ENCODE data around the gene FABP2.
"Not testable (repeated sequence)": the region's sequence is repeated elsewhere in the genome, so short reads cannot be mapped to it uniquely, and the experiment has no call there.

Gene FABP2

GRCh38 chr4:119296356-119296755, 25.6 kb downstream of the FABP2 start:
- Mint-ChIP-seq H3K4me3 (no peak overlapping the region), H3K27ac (peak overlapping the region; percentile 43), H3K9me3 (no peaks in the 10 kb centered on the region), H3K36me3 (peaks cover 16% of the 10 kb centered on the region), H3K27me3 (no peaks in the 10 kb centered on the region), H3K4me1 (peaks cover 32% of the 10 kb centered on the region)

GRCh38 chr4:119290598-119290997, 31.3 kb downstream of the FABP2 start:
- Mint-ChIP-seq H3K4me3 (no peak overlapping the region), H3K9me3 (no peaks in the 10 kb centered on the region), H3K27me3 (no peaks in the 10 kb centered on the region), H3K36me3 (peaks cover 2% of the 10 kb centered on the region), H3K4me1 (no peaks in the 10 kb centered on the region), H3K27ac (no peak overlapping the region)

- Mint-ChIP-seq H3K27me3 (no peaks in the 10 kb centered on the region), H3K4me3 (no peak overlapping the region)
Measured at GRCh38 chr4:119289313-119289712, 32.6 kb downstream of the FABP2 start.

GRCh38 chr4:119286377-119287002, 35.4 kb downstream of the FABP2 start:
- H3K9me3 Mint-ChIP-seq, result no peaks in the 10 kb centered on the region
- no peak overlapping the region for H3K4me3 Mint-ChIP-seq
- no peaks in the 10 kb centered on the region for H3K36me3 Mint-ChIP-seq
- no peak overlapping the region for H3K27ac Mint-ChIP-seq
- peaks cover 22% of the 10 kb centered on the region for H3K4me1 Mint-ChIP-seq
- no peaks in the 10 kb centered on the region for H3K27me3 Mint-ChIP-seq

More at GRCh38 chr4:119289313-119289712, 32.6 kb downstream of the FABP2 start:
- peaks cover 2% of the 10 kb centered on the region for H3K36me3 Mint-ChIP-seq
- H3K4me1 Mint-ChIP-seq, result peaks cover 7% of the 10 kb centered on the region
- H3K9me3 Mint-ChIP-seq, result no peaks in the 10 kb centered on the region
- no peak overlapping the region for H3K27ac Mint-ChIP-seq

- Mint-ChIP-seq H3K4me1 (peaks cover 35% of the 10 kb centered on the region), H3K27me3 (no peaks in the 10 kb centered on the region), H3K36me3 (peaks cover 6% of the 10 kb centered on the region), H3K9me3 (no peaks in the 10 kb centered on the region), H3K4me3 (peak overlapping the region; percentile 59), H3K27ac (peak overlapping the region; percentile 31)
Measured at GRCh38 chr4:119284876-119285780, 36.8 kb downstream of the FABP2 start.

GRCh38 chr4:119281393-119281792, 40.5 kb downstream of the FABP2 start:
- H3K27ac Mint-ChIP-seq, result no peak overlapping the region
- no peaks in the 10 kb centered on the region for H3K9me3 Mint-ChIP-seq
- H3K36me3 Mint-ChIP-seq, result peaks cover 10% of the 10 kb centered on the region
- H3K4me1 Mint-ChIP-seq, result peaks cover 39% of the 10 kb centered on the region
- no peak overlapping the region for H3K4me3 Mint-ChIP-seq
- no peaks in the 10 kb centered on the region for H3K27me3 Mint-ChIP-seq

- Mint-ChIP-seq H3K36me3 (peaks cover 10% of the 10 kb centered on the region), H3K4me3 (peak overlapping the region; percentile 20), H3K4me1 (peaks cover 36% of the 10 kb centered on the region)
- H3K9me3 Mint-ChIP-seq, H3K27me3 Mint-ChIP-seq, H3K27ac Mint-ChIP-seq: not testable (repeated sequence)
Measured at GRCh38 chr4:119279945-119280344, 42.0 kb downstream of the FABP2 start.

GRCh38 chr4:119279541-119279940, 42.4 kb downstream of the FABP2 start:
- H3K36me3 Mint-ChIP-seq, result peaks cover 10% of the 10 kb centered on the region
- not testable (repeated sequence) for H3K9me3 Mint-ChIP-seq, H3K27ac Mint-ChIP-seq, H3K27me3 Mint-ChIP-seq, H3K4me3 Mint-ChIP-seq
- H3K4me1 Mint-ChIP-seq, result peaks cover 32% of the 10 kb centered on the region

- H3K36me3 Mint-ChIP-seq, result peaks cover 16% of the 10 kb centered on the region
- no peak overlapping the region for H3K4me3 Mint-ChIP-seq
- H3K27me3 Mint-ChIP-seq, result no peaks in the 10 kb centered on the region
- peaks cover under 1% of the 10 kb centered on the region for H3K4me1 Mint-ChIP-seq
- peak overlapping the region; percentile 52 for H3K27ac Mint-ChIP-seq
- no peaks in the 10 kb centered on the region for H3K9me3 Mint-ChIP-seq
Measured at GRCh38 chr4:119271361-119272085, 50.4 kb downstream of the FABP2 start.

- Mint-ChIP-seq H3K27me3 (no peaks in the 10 kb centered on the region), H3K4me3 (no peak overlapping the region), H3K9me3 (no peaks in the 10 kb centered on the region), H3K4me1 (peaks cover 12% of the 10 kb centered on the region), H3K27ac (no peak overlapping the region), H3K36me3 (peaks cover 25% of the 10 kb centered on the region)
Measured at GRCh38 chr4:119268466-119268865, 53.5 kb downstream of the FABP2 start.

All from activated naive CD4-positive, alpha-beta T cell treated with anti-CD3 and anti-CD28 coated beads, Interleukin-2, amount 50 U/mL, for 24 hours (primary cell).